ENCODE results near the gene EFHB. TPM values are rescaled to one million over a fixed set of nuclear protein-coding genes. Genes with fewer than 3 reads are reported as not detected.

EFHB gene
- total RNA-seq, 1 experiment from 2014 or later = 1.5 TPM

- peak; percentile 21 for DNase-seq (ENCODE audit: unreplicated experiment)
- Mint-ChIP-seq H3K4me1 (ENCODE audit: insufficient read depth, unreplicated experiment) (peaks cover 7% of the 10 kb centered on the region), H3K4me3 (ENCODE audit: unreplicated experiment) (peak overlapping the region; percentile 85), H3K27ac (ENCODE audit: low read depth, unreplicated experiment) (peak overlapping the region; percentile 98), H3K27me3 (ENCODE audit: insufficient read depth, unreplicated experiment) (no peaks in the 10 kb centered on the region), H3K36me3 (ENCODE audit: insufficient read depth, unreplicated experiment) (peaks cover 13% of the 10 kb centered on the region), H3K9me3 (ENCODE audit: unreplicated experiment) (no peaks in the 10 kb centered on the region)
- BruUV-seq (replicated peaks) = TSS peak; percentile 90
- POLR2A ChIA-PET = interaction anchor here (0.8 to 2.2 kb wide), 9 partner anchors 13 to 240 kb away, joined by 3 to 7 read pairs (median 5); partner anchors contain the start of genes EFHB, KAT2B and SGO1
- CTCF ChIA-PET = interaction anchor here (0.6 to 1.2 kb wide), 3 partner anchors 27 to 406 kb away, joined by 3 to 4 read pairs (median 4); no protein-coding TSS in a partner anchor
- TF ChIP-seq CTCF (IDR thresholded peaks at IDR 0.05; ENCODE audit: unreplicated experiment) = no peak
- intact Hi-C loops (cut with micrococcal nuclease) = loop anchor here (1.0 to 2.0 kb wide), 3 partner anchors 57 to 240 kb away; partner anchors contain the start of genes KAT2B and SGO1
These were observed 12.2 kb upstream of the EFHB start for GRCh38 chr3:19945969-19946831.

- intact Hi-C loops (cut with micrococcal nuclease) = no loop called here
- no peaks in the 10 kb centered on the region for H3K27me3 Mint-ChIP-seq (ENCODE audit: insufficient read depth, unreplicated experiment)
- H3K4me3 Mint-ChIP-seq (ENCODE audit: unreplicated experiment) = peak overlapping the region; percentile 85
- peak overlapping the region; percentile 98 for H3K27ac Mint-ChIP-seq (ENCODE audit: low read depth, unreplicated experiment)
- DNase-seq (ENCODE audit: unreplicated experiment) = peak; percentile 22
- BruUV-seq (replicated peaks) = no TSS peak
- peaks cover 6% of the 10 kb centered on the region for H3K36me3 Mint-ChIP-seq (ENCODE audit: insufficient read depth, unreplicated experiment)
- CTCF ChIA-PET = interaction anchor here (0.6 to 1.2 kb wide), 3 partner anchors 27 to 405 kb away, joined by 3 to 4 read pairs (median 4); no protein-coding TSS in a partner anchor
- peaks cover 7% of the 10 kb centered on the region for H3K4me1 Mint-ChIP-seq (ENCODE audit: insufficient read depth, unreplicated experiment)
- POLR2A ChIA-PET = interaction anchor here (0.8 to 2.2 kb wide), 8 partner anchors 12 to 241 kb away, joined by 3 to 7 read pairs (median 5); partner anchors contain the start of genes EFHB, KAT2B and SGO1
- no peaks in the 10 kb centered on the region for H3K9me3 Mint-ChIP-seq (ENCODE audit: unreplicated experiment)
- no peak for TF ChIP-seq CTCF (IDR thresholded peaks at IDR 0.05; ENCODE audit: unreplicated experiment)
These were observed 11.5 kb upstream of the EFHB start for GRCh38 chr3:19945534-19945933.

DNA sequence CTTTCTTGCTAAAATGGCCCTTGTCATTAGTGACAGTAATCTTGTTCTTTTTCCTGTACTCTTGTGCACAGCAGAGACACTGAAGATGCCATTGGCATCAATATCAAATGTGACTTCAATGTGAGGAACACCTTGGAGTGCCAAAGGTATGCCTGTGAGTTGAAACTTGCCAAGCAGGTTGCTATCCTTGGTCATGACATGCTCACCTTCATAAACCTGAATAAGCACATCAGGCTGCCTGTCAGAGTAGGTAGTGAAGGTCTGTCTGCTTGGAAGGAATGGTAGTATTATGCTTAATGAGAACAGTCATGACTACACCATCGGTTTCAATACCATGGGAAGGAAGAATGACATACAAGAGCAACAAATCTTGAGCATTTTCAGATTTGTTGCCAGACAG is 6.6 kb upstream of the EFHB start:
- DNase-seq (ENCODE audit: unreplicated experiment) = no peak
- Mint-ChIP-seq H3K4me1 (ENCODE audit: insufficient read depth, unreplicated experiment) (peaks cover 14% of the 10 kb centered on the region), H3K27me3 (ENCODE audit: insufficient read depth, unreplicated experiment) (no peaks in the 10 kb centered on the region), H3K9me3 (ENCODE audit: unreplicated experiment) (no peaks in the 10 kb centered on the region), H3K36me3 (ENCODE audit: insufficient read depth, unreplicated experiment) (no peaks in the 10 kb centered on the region), H3K4me3 (ENCODE audit: unreplicated experiment) (no peak overlapping the region), H3K27ac (ENCODE audit: low read depth, unreplicated experiment) (no peak overlapping the region)
- no TSS peak for BruUV-seq (replicated peaks)
- CTCF ChIA-PET = no interaction called here
- POLR2A ChIA-PET = no interaction called here
- intact Hi-C loops (cut with micrococcal nuclease) = no loop called here
- no peak for TF ChIP-seq CTCF (IDR thresholded peaks at IDR 0.05; ENCODE audit: unreplicated experiment)

DNA sequence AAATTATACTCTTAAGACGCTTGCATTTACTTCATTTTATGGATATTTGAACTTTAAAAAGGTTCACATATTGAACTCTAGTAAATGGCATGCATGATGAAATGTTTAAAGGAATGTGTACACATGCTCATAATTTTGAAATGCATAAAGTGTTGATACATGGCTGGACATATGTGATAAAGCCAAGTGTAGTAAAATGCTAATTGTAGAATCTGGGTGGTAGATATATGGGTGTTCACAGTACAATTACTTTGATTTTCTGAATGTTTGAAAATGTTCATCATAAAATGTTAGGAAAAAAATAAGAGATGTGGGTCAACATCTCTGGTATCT is 4.2 kb upstream of the EFHB start:
- POLR2A ChIA-PET = no interaction called here
- CTCF ChIA-PET = no interaction called here

More for the DNA sequence above, 4.2 kb upstream of the EFHB start:
- intact Hi-C loops (cut with micrococcal nuclease) = no loop called here
- H3K4me1 Mint-ChIP-seq (ENCODE audit: insufficient read depth, unreplicated experiment) = peaks cover 14% of the 10 kb centered on the region
- no peak overlapping the region for H3K4me3 Mint-ChIP-seq (ENCODE audit: unreplicated experiment)
- H3K27me3 Mint-ChIP-seq (ENCODE audit: insufficient read depth, unreplicated experiment) = no peaks in the 10 kb centered on the region
- peaks cover 8% of the 10 kb centered on the region for H3K36me3 Mint-ChIP-seq (ENCODE audit: insufficient read depth, unreplicated experiment)
- no peak for DNase-seq (ENCODE audit: unreplicated experiment)
- H3K27ac Mint-ChIP-seq (ENCODE audit: low read depth, unreplicated experiment) = no peak overlapping the region
- BruUV-seq (replicated peaks) = no TSS peak
- H3K9me3 Mint-ChIP-seq (ENCODE audit: unreplicated experiment) = no peaks in the 10 kb centered on the region
- no peak for TF ChIP-seq CTCF (IDR thresholded peaks at IDR 0.05; ENCODE audit: unreplicated experiment)
